Hepatocyte (in vitro differentiated cells): ENCODE results near the gene ZBTB48. TPM values are rescaled to one million over a fixed set of nuclear protein-coding genes. Genes with fewer than 3 reads are reported as not detected.
"Not testable (repeated sequence)": the region's sequence is repeated elsewhere in the genome, so short reads cannot be mapped to it uniquely, and the experiment has no call there.

Experiments
- DNase-seq: peaks from one replicate; pipeline ENCODE4 v3.0.0-alpha.2; 2016; ENCODE audit warnings: low spot score
- H2AFZ ChIP-seq: fragments of 200-600 bp; sonication (generic); 2 replicates; pipeline ENCODE4 v1.6.0; 2016; ENCODE audit warnings: antibody characterized with exemption, mild to moderate bottlenecking
- H3K27ac ChIP-seq: fragments of 200-600 bp; sonication (generic); 2 replicates; pipeline ENCODE4 v1.5.1; 2016; ENCODE audit warnings: mild to moderate bottlenecking
- H3K27me3 ChIP-seq: fragments of 200-600 bp; sonication (generic); 2 replicates; pipeline ENCODE4 v1.6.1; 2016
- H3K36me3 ChIP-seq: fragments of 200-600 bp; sonication (generic); replicated peaks from 2 replicates; pipeline ENCODE4 v1.5.1; 2016; ENCODE audit warnings: low read depth; ENCODE audit not compliant: insufficient read depth
- H3K4me1 ChIP-seq: fragments of 200-600 bp; sonication (generic); 2 replicates; pipeline ENCODE4 v1.5.1; 2016; ENCODE audit warnings: mild to moderate bottlenecking, moderate library complexity; ENCODE audit not compliant: insufficient read depth
- H3K4me2 ChIP-seq: fragments of 200-600 bp; sonication (generic); 2 replicates; pipeline ENCODE4 v1.6.0; 2016
- H3K4me3 ChIP-seq: fragments of 200-600 bp; sonication (generic); 2 replicates; pipeline ENCODE4 v1.5.1; 2016; ENCODE audit warnings: mild to moderate bottlenecking
- H3K79me2 ChIP-seq: fragments of 200-600 bp; sonication (generic); 2 replicates; pipeline ENCODE4 v1.6.0; 2017; ENCODE audit warnings: mild to moderate bottlenecking
- H3K9me2 ChIP-seq: fragments of 200-600 bp; sonication (generic); replicated peaks from 2 replicates; pipeline ENCODE4 v1.6.0; 2017; ENCODE audit warnings: mild to moderate bottlenecking; ENCODE audit not compliant: insufficient read depth
- H3K9me3 ChIP-seq: fragments of 200-600 bp; sonication (generic); 2 replicates; pipeline ENCODE4 v1.5.1; 2016; ENCODE audit warnings: low read depth, mild to moderate bottlenecking
- H4K20me1 ChIP-seq: fragments of 200-600 bp; sonication (generic); 2 replicates; pipeline ENCODE4 v1.6.0; 2016; ENCODE audit warnings: mild to moderate bottlenecking; ENCODE audit not compliant: insufficient read depth, poor library complexity, severe bottlenecking
- EZH2 ChIP-seq: fragments of 200-600 bp; sonication (generic); IDR thresholded peaks from 2 replicates; pipeline ENCODE4 v1.6.1; 2016; ENCODE audit warnings: antibody characterized with exemption, mild to moderate bottlenecking, borderline replicate concordance
- EZH2phosphoT487 ChIP-seq: fragments of 200-600 bp; sonication (generic); IDR thresholded peaks from one replicate; pipeline ENCODE4 v1.6.1; 2018; ENCODE audit warnings: antibody characterized with exemption, mild to moderate bottlenecking, low read depth, moderate library complexity; ENCODE audit not compliant: unreplicated experiment, severe bottlenecking
- WGBS: methylation state at CpG from one replicate; pipeline ENCODE4 v1.1.6; 2016; ENCODE audit warnings: low lambda C conversion rate; ENCODE audit errors: missing lambda C conversion rate; 5-methylcytosine and 5-hydroxymethylcytosine counted together
- polyA plus RNA-seq: library from polyadenylated mRNA; unstranded; fragments of >200 nt; fragmentation: Nextera tagmentation; extraction: Ambion mirVana; gene quantifications from 2 replicates; pipeline ENCODE4 v1.2.1, GENCODE V29; 2016
- total RNA-seq: library from RNA; depleted of rRNA; stranded (reverse); fragments of >200 nt; gene quantifications from 2 replicates; pipeline ENCODE4 v1.2.3, GENCODE V29; 2014
- TF ChIP-seq, protein P1 (sequence below): fragments of 200-600 bp; sonication (generic); IDR thresholded peaks from 2 replicates; pipeline ENCODE4 v1.5.1; 2016; ENCODE audit warnings: antibody characterized with exemption, mild to moderate bottlenecking; ENCODE audit not compliant: poor library complexity

ZBTB48 gene
- total and polyA plus RNA-seq, 2 experiments from 2014 or later = 22.9 to 24.8 TPM

DNA sequence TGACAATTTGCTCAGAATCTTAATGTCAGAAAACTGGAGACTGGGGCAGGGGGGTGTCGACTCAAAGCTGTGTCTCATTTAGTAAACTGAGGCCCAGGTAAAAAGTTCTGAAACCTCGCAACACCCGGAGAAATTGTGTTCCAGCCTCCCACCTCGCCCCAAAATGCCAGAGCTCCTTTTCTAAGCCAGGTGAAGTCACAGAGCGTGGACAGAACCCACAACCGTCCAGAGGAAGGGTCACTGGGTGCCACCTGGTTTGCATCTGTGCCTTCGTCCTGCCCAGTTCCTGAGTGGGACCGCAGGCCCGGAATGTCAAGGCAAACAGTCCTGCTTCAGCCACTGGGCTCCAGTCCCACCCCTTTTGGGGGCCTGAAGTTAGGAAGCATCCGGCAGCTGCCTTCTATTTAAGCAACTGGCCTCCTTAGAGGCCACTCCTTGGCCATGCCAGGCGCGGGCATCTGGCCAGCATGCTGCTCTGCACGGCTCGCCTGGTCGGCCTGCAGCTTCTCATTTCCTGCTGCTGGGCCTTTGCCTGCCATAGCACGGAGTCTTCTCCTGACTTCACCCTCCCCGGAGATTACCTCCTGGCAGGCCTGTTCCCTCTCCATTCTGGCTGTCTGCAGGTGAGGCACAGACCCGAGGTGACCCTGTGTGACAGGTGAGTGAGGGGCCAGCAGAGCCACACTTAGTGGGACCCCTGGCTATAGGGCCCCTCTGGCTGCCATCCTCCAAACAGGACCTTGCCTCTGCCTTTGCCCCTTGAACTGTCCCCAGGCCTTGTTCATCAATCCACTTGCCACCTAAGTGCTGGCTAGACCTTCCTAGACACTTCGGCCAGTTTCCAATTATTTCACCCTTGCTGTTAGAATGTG, 24.7 kb upstream of the ZBTB48 start, which contains the start of gene TAS1R1:
TAS1R1 (plus strand) TSS at position 401 of the 872 bp plus-strand sequence; CDS start at position 468, 67 bp downstream.
- DNase-seq = no peak
- Histone ChIP-seq H3K4me2 (peak within 1 kb of the TSS; percentile 92), H2AFZ (peak within 1 kb of the TSS; percentile 98), H3K4me1 (peaks cover 11% of the 10 kb centered on the region), H4K20me1 (peaks cover 5% of the 10 kb centered on the region), H3K27ac (peak within 1 kb of the TSS; percentile 75), H3K79me2 (peaks cover 26% of the 10 kb centered on the region), H3K27me3 (no peaks in the 10 kb centered on the region), H3K9me3 (no peaks in the 10 kb centered on the region), H3K4me3 (peak within 1 kb of the TSS; percentile 99), H3K9me2 (no peaks in the 10 kb centered on the region), H3K36me3 (no peaks in the 10 kb centered on the region)
- WGBS = 94% methylated on average over 19 of the region's 19 CpGs
- TF ChIP-seq, protein P1, sequence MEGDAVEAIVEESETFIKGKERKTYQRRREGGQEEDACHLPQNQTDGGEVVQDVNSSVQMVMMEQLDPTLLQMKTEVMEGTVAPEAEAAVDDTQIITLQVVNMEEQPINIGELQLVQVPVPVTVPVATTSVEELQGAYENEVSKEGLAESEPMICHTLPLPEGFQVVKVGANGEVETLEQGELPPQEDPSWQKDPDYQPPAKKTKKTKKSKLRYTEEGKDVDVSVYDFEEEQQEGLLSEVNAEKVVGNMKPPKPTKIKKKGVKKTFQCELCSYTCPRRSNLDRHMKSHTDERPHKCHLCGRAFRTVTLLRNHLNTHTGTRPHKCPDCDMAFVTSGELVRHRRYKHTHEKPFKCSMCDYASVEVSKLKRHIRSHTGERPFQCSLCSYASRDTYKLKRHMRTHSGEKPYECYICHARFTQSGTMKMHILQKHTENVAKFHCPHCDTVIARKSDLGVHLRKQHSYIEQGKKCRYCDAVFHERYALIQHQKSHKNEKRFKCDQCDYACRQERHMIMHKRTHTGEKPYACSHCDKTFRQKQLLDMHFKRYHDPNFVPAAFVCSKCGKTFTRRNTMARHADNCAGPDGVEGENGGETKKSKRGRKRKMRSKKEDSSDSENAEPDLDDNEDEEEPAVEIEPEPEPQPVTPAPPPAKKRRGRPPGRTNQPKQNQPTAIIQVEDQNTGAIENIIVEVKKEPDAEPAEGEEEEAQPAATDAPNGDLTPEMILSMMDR = no peak
- TF ChIP-seq EZH2phosphoT487 = no peak
- no peak for TF ChIP-seq EZH2

DNA sequence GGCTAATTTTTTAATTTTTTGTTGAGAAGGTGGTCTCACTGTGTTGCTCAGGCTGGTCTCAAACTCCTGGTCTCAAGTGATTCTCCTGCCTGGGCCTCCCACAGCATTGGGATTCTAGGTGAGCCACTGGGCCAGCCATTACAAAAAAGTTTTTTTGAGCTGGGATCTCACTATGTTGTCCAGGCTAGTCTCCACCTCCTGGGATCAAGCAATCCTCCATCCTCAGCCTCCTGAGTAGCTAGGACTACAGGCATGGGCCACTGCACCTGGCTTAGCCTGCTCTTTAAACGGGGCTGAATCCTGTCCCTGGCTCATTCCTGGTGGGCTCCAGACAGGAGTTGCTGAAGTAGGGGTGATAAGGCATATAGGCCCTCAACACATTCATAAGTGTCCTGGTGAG, 22.2 kb upstream of the ZBTB48 start:
- Histone ChIP-seq H3K79me2 (peaks cover 17% of the 10 kb centered on the region), H2AFZ (no peak overlapping the region), H3K27ac (no peak overlapping the region), H3K4me1 (peaks cover 11% of the 10 kb centered on the region), H3K27me3 (no peaks in the 10 kb centered on the region), H4K20me1 (peaks cover 5% of the 10 kb centered on the region), H3K4me3 (no peak overlapping the region), H3K36me3 (no peaks in the 10 kb centered on the region), H3K9me3 (no peaks in the 10 kb centered on the region), H3K9me2 (no peaks in the 10 kb centered on the region), H3K4me2 (no peak overlapping the region)
- 78% methylated on average over 1 of the region's 1 CpG for WGBS
- TF ChIP-seq, protein P1 = no peak
- TF ChIP-seq EZH2phosphoT487 (no peak), EZH2 (no peak)
- DNase-seq = no peak

GRCh38 chr1:6559161-6559560, 20.6 kb upstream of the ZBTB48 start:
- not testable (repeated sequence) for H2AFZ ChIP-seq, H3K4me1 ChIP-seq, H3K36me3 ChIP-seq, DNase-seq, H3K4me2 ChIP-seq, H3K79me2 ChIP-seq, H3K9me2 ChIP-seq, H3K27ac ChIP-seq, H3K4me3 ChIP-seq, H4K20me1 ChIP-seq, H3K27me3 ChIP-seq, H3K9me3 ChIP-seq
- WGBS = 86% methylated on average over 11 of the region's 11 CpGs

- Histone ChIP-seq H3K36me3 (no peaks in the 10 kb centered on the region), H3K9me3 (no peaks in the 10 kb centered on the region), H3K79me2 (no peaks in the 10 kb centered on the region), H3K27me3 (peaks cover 3% of the 10 kb centered on the region), H3K9me2 (no peaks in the 10 kb centered on the region), H4K20me1 (no peaks in the 10 kb centered on the region), H2AFZ (no peak overlapping the region), H3K4me2 (no peak overlapping the region), H3K4me1 (no peaks in the 10 kb centered on the region), H3K4me3 (no peak overlapping the region), H3K27ac (no peak overlapping the region)
- WGBS = 88% methylated on average over 9 of the region's 9 CpGs
- TF ChIP-seq EZH2 = no peak
- TF ChIP-seq EZH2phosphoT487 = no peak
- TF ChIP-seq, protein P1 = no peak
- no peak for DNase-seq
Observed at GRCh38 chr1:6560267-6560666, 19.5 kb upstream of the ZBTB48 start.
